ENCODE data around the gene KRTAP19-1.

DNA sequence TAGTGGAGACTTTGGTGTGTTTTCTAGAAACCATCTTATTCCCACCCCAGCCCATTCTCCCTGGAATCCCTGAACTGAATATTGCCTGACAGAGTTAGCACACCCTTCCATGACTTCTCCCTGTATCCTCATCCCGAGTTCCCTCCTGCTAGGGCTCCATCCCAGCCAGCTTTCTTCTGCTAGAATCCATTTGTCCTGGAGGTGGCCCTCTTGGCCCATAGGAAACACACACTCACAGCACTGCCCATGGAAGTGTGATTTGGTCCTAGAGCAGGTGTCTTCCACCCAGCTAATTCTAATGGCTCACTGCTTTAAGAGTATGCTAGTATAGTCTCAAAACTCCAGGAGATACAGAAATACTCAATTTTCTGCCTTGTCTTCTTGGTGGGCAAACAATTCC lies 36.0 kb downstream of the KRTAP19-1 start:
- TF ChIP-seq, protein P1, sequence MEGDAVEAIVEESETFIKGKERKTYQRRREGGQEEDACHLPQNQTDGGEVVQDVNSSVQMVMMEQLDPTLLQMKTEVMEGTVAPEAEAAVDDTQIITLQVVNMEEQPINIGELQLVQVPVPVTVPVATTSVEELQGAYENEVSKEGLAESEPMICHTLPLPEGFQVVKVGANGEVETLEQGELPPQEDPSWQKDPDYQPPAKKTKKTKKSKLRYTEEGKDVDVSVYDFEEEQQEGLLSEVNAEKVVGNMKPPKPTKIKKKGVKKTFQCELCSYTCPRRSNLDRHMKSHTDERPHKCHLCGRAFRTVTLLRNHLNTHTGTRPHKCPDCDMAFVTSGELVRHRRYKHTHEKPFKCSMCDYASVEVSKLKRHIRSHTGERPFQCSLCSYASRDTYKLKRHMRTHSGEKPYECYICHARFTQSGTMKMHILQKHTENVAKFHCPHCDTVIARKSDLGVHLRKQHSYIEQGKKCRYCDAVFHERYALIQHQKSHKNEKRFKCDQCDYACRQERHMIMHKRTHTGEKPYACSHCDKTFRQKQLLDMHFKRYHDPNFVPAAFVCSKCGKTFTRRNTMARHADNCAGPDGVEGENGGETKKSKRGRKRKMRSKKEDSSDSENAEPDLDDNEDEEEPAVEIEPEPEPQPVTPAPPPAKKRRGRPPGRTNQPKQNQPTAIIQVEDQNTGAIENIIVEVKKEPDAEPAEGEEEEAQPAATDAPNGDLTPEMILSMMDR (IDR thresholded peaks at IDR 0.05; ENCODE audit: insufficient read depth, low read length, poor library complexity, severe bottlenecking): no peak
- TF ChIP-seq EZH2phosphoT487 (conservative IDR thresholded peaks at IDR 0.05; ENCODE audit: low read length): no peak

Measured in SU-DHL-6 (cell line).